Placental pericyte (primary cell): Measurements from ENCODE around the gene CMTR1. TPM values are rescaled to one million over a fixed set of nuclear protein-coding genes. Genes with fewer than 3 reads are reported as not detected.

Experiments used
- total RNA-seq: library from RNA; depleted of rRNA; stranded (reverse); fragments of >200 nt; gene quantifications from 2 replicates; pipeline ENCODE4 v1.2.3, GENCODE V29; 2012

CMTR1 gene, protein sequence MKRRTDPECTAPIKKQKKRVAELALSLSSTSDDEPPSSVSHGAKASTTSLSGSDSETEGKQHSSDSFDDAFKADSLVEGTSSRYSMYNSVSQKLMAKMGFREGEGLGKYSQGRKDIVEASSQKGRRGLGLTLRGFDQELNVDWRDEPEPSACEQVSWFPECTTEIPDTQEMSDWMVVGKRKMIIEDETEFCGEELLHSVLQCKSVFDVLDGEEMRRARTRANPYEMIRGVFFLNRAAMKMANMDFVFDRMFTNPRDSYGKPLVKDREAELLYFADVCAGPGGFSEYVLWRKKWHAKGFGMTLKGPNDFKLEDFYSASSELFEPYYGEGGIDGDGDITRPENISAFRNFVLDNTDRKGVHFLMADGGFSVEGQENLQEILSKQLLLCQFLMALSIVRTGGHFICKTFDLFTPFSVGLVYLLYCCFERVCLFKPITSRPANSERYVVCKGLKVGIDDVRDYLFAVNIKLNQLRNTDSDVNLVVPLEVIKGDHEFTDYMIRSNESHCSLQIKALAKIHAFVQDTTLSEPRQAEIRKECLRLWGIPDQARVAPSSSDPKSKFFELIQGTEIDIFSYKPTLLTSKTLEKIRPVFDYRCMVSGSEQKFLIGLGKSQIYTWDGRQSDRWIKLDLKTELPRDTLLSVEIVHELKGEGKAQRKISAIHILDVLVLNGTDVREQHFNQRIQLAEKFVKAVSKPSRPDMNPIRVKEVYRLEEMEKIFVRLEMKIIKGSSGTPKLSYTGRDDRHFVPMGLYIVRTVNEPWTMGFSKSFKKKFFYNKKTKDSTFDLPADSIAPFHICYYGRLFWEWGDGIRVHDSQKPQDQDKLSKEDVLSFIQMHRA
- 38.2 and 39.0 TPM in 2 replicates for total RNA-seq

DNA sequence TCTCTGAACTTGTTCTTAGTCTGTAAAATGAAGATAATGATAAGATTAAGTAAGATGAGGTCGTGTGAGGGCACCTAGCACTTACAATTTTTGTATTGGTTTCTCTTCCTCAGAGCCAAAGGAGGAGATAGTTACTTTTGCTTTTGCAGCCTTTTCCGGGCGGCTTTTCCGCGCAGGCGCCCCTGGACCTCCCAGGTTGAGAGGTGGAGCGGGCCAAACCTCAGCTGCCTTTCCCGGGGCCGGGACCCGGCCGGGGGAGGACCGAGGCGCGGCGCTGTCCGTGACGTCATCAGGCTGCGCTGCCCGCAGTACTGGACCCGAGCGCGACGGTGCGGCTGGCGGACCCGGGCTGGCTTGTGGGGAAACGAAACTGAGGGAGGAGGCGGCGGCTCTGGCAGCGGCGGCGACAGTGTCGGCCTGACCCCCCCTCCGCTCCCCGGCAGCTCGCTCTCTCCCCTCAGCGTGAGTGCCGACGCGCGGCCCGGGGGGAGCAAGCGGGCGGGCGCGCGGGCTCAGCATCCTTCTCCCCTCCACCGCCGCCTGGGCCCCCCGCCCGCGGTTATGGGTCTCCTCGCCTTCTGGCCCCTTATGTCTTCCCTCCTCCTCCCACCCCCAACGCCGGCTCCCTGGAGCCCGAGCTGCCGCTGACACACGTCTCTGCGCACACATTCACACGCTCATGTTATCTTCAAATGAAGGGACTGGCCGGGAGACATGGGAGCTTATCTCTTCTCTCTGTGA lies at the start of gene CMTR1:
Gene CMTR1, plus strand, starts transcription at position 306 of the 741 bp plus-strand sequence. CDS start 2,409 bp downstream, outside the sequence.

DNA sequence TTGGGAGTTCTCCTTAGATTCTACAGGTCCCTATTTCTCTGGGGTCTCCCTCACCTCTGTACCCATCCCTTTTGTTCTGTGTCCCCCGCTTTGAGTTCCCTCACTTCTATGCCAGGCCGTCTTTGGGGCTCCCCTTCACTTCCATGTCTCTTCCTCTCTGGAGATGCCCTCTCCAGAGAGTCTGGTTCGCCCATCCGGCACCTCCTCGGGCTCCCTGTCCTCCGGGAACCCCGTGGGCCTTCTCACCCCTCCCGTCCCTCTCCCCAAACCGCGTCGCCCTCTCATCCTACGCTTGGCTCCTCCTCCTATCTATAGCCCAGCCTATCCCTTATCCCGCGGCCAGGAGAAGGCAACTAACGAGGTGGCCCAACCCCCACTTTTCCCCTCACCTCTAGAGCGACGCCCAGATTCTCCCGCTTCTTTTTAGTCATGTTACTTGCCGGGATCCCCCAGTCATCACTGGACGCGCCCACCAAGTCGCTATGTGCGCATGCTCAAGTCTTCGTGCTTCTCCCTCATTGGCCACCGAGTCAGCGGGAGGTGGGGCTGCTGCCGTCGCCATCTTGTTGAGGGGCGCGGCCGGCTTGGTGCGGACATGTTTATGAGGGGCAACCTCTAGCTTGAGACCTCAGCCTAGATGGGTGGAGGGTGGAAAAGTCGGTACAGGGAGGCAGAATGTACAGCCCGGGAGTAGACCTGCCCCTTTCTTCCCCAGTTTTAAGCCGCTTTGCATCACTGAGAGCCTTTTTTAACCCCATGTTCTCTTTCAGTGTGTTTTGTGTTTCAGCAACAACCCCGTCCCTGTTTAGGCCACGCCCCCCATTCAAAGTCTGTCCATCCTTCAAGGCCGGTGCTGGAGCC lies 66.6 kb downstream of the CMTR1 start, which contains the start of gene CCDC167:
Gene CCDC167, minus strand, starts transcription at position 461 of the 861 bp plus-strand sequence. Its CDS starts 30 bp downstream, at position 431.

Other genes with a start within 250 kb of the CMTR1 start
- 9.0 and 9.6 TPM in 2 replicates for gene TBC1D22B, start 175.4 kb upstream of the CMTR1 start, total RNA-seq
- gene TMEM217, start 175.1 kb upstream of the CMTR1 start, total RNA-seq, result 2.8 and 2.9 TPM in 2 replicates
- 16.2 TPM in 2 replicates for gene RNF8, start 79.2 kb upstream of the CMTR1 start, total RNA-seq
- 18.9 and 31.1 TPM in 2 replicates for gene CCDC167, start 66.7 kb downstream of the CMTR1 start, total RNA-seq